SK-N-SH (cell line): ENCODE measurements around the gene LPP. TPM values are rescaled to one million over a fixed set of nuclear protein-coding genes. Genes with fewer than 3 reads are reported as not detected.

ENCODE experiments used
- CTCF ChIA-PET: fragments of 300-600, 350-600 bp; formaldehyde crosslinking; extraction: SDS; loops from one replicate; lab custom pipeline; 2021; lab: Yijun Ruan, JAX
- POLR2A ChIA-PET: fragments of 350-600 bp; sonication (Branson Sonifier 250); formaldehyde crosslinking; extraction: SDS; loops from one replicate; lab custom pipeline; 2020; ENCODE audit warnings: antibody characterized with exemption, inconsistent platforms; lab: Yijun Ruan, JAX
- DNase-seq: peaks from one replicate; pipeline ENCODE4 v3.0.0; 2012
- H2AFZ ChIP-seq: fragments of 200-600 bp; sonication (generic); 2 replicates; pipeline ENCODE4 v1.8.1; 2016; ENCODE audit warnings: antibody characterized with exemption, mild to moderate bottlenecking, low read depth
- H3F3A ChIP-seq: fragments of 200-600 bp; sonication (generic); replicated peaks from 2 replicates; pipeline ENCODE3; 2016; ENCODE audit warnings: antibody characterized with exemption, mild to moderate bottlenecking; ENCODE audit not compliant: insufficient read depth
- H3K27ac ChIP-seq, 2 experiments: fragments of 200-500 bp in 1 of 2; fragments of 200-600 bp in 1 of 2; sonication (Bioruptor generic) in 1 of 2; sonication (generic), shearing (Covaris generic) in 1 of 2; 2 replicates each; pipeline versions ENCODE4 v1.5.1 to v1.6.1; 2014 to 2016; ENCODE audit warnings: low read depth in 2 of 2, inconsistent platforms in 1 of 2, low read length in 1 of 2, mild to moderate bottlenecking in 1 of 2, mixed read lengths in 1 of 2
- H3K27me3 ChIP-seq: fragments of 200-600 bp; sonication (generic), shearing (Covaris generic); 2 replicates; pipeline ENCODE4 v1.6.1; 2016; ENCODE audit warnings: mixed run types; ENCODE audit not compliant: insufficient read depth
- H3K36me3 ChIP-seq, 2 experiments: fragments of 200-500 bp in 1 of 2; fragments of 200-600 bp in 1 of 2; sonication (Bioruptor generic) in 1 of 2; sonication (generic) in 1 of 2; replicated peaks in 1 of 2; 2 replicates each; pipeline versions ENCODE3 to v1.5.1; 2014 to 2016; ENCODE audit warnings: low read length in 1 of 2, mild to moderate bottlenecking in 1 of 2; ENCODE audit not compliant: insufficient read depth in 2 of 2, control insufficient read depth in 1 of 2
- H3K4me1 ChIP-seq, 2 experiments: fragments of 200-500 bp in 1 of 2; fragments of 200-600 bp in 1 of 2; sonication (Bioruptor generic) in 1 of 2; sonication (generic), shearing (Covaris generic) in 1 of 2; 2 replicates each; pipeline versions ENCODE4 v1.5.1 to v1.6.1; 2014 to 2016; ENCODE audit warnings: low read depth in 1 of 2, low read length in 1 of 2, mixed run types in 1 of 2; ENCODE audit not compliant: insufficient read depth in 2 of 2, control insufficient read depth in 1 of 2
- H3K4me2 ChIP-seq: fragments of 200-600 bp; sonication (generic), shearing (Covaris generic); 2 replicates; pipeline ENCODE4 v1.6.1; 2017; ENCODE audit warnings: mixed run types
- H3K4me3 ChIP-seq, 2 experiments: fragments of 200-500 bp in 1 of 2; fragments of 200-600 bp in 1 of 2; sonication (Bioruptor generic) in 1 of 2; sonication (generic), shearing (Covaris generic) in 1 of 2; 2 replicates each; pipeline versions ENCODE4 v1.5.1 to v1.8.1; 2014 to 2016; ENCODE audit warnings: low read depth in 2 of 2, inconsistent platforms in 1 of 2, low read length in 1 of 2, mild to moderate bottlenecking in 1 of 2, mixed read lengths in 1 of 2, moderate library complexity in 1 of 2
- H3K79me2 ChIP-seq: fragments of 200-600 bp; sonication (generic); 2 replicates; pipeline ENCODE4 v1.8.1; 2017; ENCODE audit warnings: mild to moderate bottlenecking; ENCODE audit not compliant: insufficient read depth
- H3K9ac ChIP-seq: fragments of 200-600 bp; sonication (generic); 2 replicates; pipeline ENCODE4 v1.6.1; 2017; ENCODE audit warnings: mixed run types
- H3K9me2 ChIP-seq: fragments of 200-600 bp; sonication (generic); 2 replicates; pipeline ENCODE4 v1.6.1; 2017; ENCODE audit warnings: mixed run types
- H3K9me3 ChIP-seq: fragments of 200-600 bp; sonication (generic); 2 replicates; pipeline ENCODE4 v1.6.1; 2017; ENCODE audit warnings: mixed run types, mild to moderate bottlenecking, moderate library complexity
- H4K20me1 ChIP-seq: fragments of 200-600 bp; sonication (generic); 2 replicates; pipeline ENCODE4 v1.6.1; 2017; ENCODE audit warnings: mild to moderate bottlenecking, mixed run types; ENCODE audit not compliant: insufficient read depth
- ELF1 ChIP-seq: IDR thresholded peaks from 2 replicates; pipeline ENCODE4 v1.4.0; 2012
- GABPA ChIP-seq: IDR thresholded peaks from 2 replicates; pipeline ENCODE4 v1.4.0; 2012; ENCODE audit warnings: low read depth, mild to moderate bottlenecking
- JUND ChIP-seq: IDR thresholded peaks from 2 replicates; pipeline ENCODE4 v1.4.0; 2012
- MEF2A ChIP-seq: IDR thresholded peaks from 2 replicates; pipeline ENCODE4 v1.4.0; 2012; ENCODE audit warnings: low read depth, borderline replicate concordance
- MXI1 ChIP-seq: IDR thresholded peaks from 2 replicates; pipeline ENCODE4 v1.6.1; 2012; ENCODE audit warnings: mild to moderate bottlenecking, low read depth, low read length, improper control_type of control experiment
- POLR2AphosphoS5 ChIP-seq: IDR thresholded peaks from 2 replicates; pipeline ENCODE4 v1.6.1; 2012; ENCODE audit warnings: low read depth, low read length
- RXRA ChIP-seq: IDR thresholded peaks from 2 replicates; pipeline ENCODE4 v1.4.0; 2012; ENCODE audit warnings: low read depth, mild to moderate bottlenecking, borderline replicate concordance
- SMC3 ChIP-seq: IDR thresholded peaks from 2 replicates; pipeline ENCODE4 v1.6.1; 2012; ENCODE audit warnings: low read depth, low read length, improper control_type of control experiment
- TEAD4 ChIP-seq: IDR thresholded peaks from 2 replicates; pipeline ENCODE4 v1.4.0; 2012; ENCODE audit warnings: mild to moderate bottlenecking, borderline replicate concordance; ENCODE audit not compliant: insufficient read depth
- WGBS: methylation state at CpG from one replicate; pipeline ENCODE4 v1.1.6; 2017; ENCODE audit warnings: low lambda C conversion rate; 5-methylcytosine and 5-hydroxymethylcytosine counted together
- polyA plus RNA-seq, 3 experiments: library from polyadenylated mRNA; depleted of rRNA; stranded (reverse); fragments of >200 nt; gene quantifications; 2 replicates each; pipeline ENCODE4 v1.2.3, GENCODE V29; 2012
- TF ChIP-seq, protein P1 (sequence below): IDR thresholded peaks from 2 replicates; pipeline ENCODE4 v1.6.1; 2012; ENCODE audit warnings: mild to moderate bottlenecking, low read depth, low read length, moderate library complexity
- TF ChIP-seq, protein P2 (sequence below): IDR thresholded peaks from 2 replicates; pipeline ENCODE4 v1.4.0; 2012; ENCODE audit warnings: low read depth
- TF ChIP-seq, protein P3 (sequence below): IDR thresholded peaks from 2 replicates; pipeline ENCODE4; 2012
- TF ChIP-seq, protein P4 (sequence below): fragments of 150-350 bp; IDR thresholded peaks from 2 replicates; pipeline ENCODE4 v1.6.1; 2016; ENCODE audit warnings: mild to moderate bottlenecking, low read depth, low read length

Gene LPP
- polyA plus RNA-seq, 1 of the 3 experiments (the other 2 are of a cell fraction) = 6.6 TPM

DNA sequence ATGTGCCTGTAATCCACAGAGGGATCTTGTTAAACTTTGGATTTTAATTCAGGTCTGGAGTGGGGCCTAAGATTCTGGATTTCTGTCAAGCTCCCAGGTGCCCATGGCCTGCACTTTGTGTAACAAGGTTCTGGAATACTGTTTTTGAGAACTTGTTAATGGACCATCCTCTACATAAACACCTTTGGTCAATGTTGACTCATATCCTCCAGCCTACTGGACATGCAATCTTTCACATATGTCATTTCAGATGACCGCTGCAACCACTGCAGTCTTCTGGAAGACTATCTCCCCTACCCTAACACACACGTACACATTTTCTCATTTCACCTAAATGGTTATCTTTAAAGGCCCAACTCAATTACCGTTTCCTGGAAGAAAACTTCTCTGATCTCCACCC lies 715.7 kb downstream of the LPP start (continued):
- TF ChIP-seq, protein P1, sequence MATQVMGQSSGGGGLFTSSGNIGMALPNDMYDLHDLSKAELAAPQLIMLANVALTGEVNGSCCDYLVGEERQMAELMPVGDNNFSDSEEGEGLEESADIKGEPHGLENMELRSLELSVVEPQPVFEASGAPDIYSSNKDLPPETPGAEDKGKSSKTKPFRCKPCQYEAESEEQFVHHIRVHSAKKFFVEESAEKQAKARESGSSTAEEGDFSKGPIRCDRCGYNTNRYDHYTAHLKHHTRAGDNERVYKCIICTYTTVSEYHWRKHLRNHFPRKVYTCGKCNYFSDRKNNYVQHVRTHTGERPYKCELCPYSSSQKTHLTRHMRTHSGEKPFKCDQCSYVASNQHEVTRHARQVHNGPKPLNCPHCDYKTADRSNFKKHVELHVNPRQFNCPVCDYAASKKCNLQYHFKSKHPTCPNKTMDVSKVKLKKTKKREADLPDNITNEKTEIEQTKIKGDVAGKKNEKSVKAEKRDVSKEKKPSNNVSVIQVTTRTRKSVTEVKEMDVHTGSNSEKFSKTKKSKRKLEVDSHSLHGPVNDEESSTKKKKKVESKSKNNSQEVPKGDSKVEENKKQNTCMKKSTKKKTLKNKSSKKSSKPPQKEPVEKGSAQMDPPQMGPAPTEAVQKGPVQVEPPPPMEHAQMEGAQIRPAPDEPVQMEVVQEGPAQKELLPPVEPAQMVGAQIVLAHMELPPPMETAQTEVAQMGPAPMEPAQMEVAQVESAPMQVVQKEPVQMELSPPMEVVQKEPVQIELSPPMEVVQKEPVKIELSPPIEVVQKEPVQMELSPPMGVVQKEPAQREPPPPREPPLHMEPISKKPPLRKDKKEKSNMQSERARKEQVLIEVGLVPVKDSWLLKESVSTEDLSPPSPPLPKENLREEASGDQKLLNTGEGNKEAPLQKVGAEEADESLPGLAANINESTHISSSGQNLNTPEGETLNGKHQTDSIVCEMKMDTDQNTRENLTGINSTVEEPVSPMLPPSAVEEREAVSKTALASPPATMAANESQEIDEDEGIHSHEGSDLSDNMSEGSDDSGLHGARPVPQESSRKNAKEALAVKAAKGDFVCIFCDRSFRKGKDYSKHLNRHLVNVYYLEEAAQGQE = no peak
- TF ChIP-seq, protein P2, sequence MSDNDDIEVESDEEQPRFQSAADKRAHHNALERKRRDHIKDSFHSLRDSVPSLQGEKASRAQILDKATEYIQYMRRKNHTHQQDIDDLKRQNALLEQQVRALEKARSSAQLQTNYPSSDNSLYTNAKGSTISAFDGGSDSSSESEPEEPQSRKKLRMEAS = no peak
- TF ChIP-seq, protein P3, sequence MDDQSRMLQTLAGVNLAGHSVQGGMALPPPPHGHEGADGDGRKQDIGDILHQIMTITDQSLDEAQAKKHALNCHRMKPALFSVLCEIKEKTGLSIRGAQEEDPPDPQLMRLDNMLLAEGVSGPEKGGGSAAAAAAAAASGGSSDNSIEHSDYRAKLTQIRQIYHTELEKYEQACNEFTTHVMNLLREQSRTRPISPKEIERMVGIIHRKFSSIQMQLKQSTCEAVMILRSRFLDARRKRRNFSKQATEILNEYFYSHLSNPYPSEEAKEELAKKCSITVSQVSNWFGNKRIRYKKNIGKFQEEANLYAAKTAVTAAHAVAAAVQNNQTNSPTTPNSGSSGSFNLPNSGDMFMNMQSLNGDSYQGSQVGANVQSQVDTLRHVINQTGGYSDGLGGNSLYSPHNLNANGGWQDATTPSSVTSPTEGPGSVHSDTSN = no peak
- no peak for TF ChIP-seq SMC3

DNA sequence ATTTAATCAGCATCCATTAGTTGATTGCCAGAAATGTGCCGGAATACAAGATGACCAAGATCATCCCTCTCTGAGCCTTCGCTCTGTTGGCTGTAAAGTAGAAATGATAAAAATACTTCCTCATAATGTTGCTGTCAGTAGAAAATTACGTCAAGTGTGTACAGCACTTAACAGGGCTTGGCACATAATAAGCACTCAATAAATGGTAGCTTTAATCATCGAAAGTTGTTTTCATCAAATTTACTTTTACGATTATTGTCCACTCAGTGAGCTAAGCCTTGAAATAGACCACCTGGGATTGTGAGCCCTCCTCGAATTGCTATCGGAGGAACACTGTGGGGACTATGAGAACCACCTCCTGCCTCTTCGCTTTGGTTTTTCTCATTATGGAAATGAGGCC lies 716.5 kb downstream of the LPP start:
- no peak overlapping the region for H2AFZ ChIP-seq
- no peak overlapping the region for H3K4me3 ChIP-seq
- no peaks in the 10 kb centered on the region for H3K9me2 ChIP-seq
- DNase-seq = no peak
- no peaks in the 10 kb centered on the region for H4K20me1 ChIP-seq
- no peak overlapping the region for H3K27ac ChIP-seq
- TF ChIP-seq TEAD4 (no peak), POLR2AphosphoS5 (no peak), SMC3 (no peak), ELF1 (no peak), MXI1 (no peak), GABPA (no peak), MEF2A (no peak), RXRA (no peak), JUND (no peak)
- TF ChIP-seq, protein P4, sequence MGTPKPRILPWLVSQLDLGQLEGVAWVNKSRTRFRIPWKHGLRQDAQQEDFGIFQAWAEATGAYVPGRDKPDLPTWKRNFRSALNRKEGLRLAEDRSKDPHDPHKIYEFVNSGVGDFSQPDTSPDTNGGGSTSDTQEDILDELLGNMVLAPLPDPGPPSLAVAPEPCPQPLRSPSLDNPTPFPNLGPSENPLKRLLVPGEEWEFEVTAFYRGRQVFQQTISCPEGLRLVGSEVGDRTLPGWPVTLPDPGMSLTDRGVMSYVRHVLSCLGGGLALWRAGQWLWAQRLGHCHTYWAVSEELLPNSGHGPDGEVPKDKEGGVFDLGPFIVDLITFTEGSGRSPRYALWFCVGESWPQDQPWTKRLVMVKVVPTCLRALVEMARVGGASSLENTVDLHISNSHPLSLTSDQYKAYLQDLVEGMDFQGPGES = no peak
- CTCF ChIA-PET = no interaction called here
- WGBS = 95% methylated on average over 8 of the region's 8 CpGs
- POLR2A ChIA-PET = no interaction called here
- H3K9ac ChIP-seq = no peak overlapping the region
- no peaks in the 10 kb centered on the region for H3K27me3 ChIP-seq
- H3K4me2 ChIP-seq = no peak overlapping the region
- H3K36me3 ChIP-seq = peaks cover 26 to 35% of the 10 kb centered on the region in 2 experiments
- peaks cover 0 to 6% of the 10 kb centered on the region in 2 experiments; a peak in 2 of 4 replicates for H3K4me1 ChIP-seq
- no peaks in the 10 kb centered on the region for H3K9me3 ChIP-seq
- H3F3A ChIP-seq = peaks cover 3% of the 10 kb centered on the region
- no peaks in the 10 kb centered on the region for H3K79me2 ChIP-seq
